ENCODE measurements around the gene ECT2L. TPM values are rescaled to one million over a fixed set of nuclear protein-coding genes. Genes with fewer than 3 reads are reported as not detected.

ECT2L gene, protein sequence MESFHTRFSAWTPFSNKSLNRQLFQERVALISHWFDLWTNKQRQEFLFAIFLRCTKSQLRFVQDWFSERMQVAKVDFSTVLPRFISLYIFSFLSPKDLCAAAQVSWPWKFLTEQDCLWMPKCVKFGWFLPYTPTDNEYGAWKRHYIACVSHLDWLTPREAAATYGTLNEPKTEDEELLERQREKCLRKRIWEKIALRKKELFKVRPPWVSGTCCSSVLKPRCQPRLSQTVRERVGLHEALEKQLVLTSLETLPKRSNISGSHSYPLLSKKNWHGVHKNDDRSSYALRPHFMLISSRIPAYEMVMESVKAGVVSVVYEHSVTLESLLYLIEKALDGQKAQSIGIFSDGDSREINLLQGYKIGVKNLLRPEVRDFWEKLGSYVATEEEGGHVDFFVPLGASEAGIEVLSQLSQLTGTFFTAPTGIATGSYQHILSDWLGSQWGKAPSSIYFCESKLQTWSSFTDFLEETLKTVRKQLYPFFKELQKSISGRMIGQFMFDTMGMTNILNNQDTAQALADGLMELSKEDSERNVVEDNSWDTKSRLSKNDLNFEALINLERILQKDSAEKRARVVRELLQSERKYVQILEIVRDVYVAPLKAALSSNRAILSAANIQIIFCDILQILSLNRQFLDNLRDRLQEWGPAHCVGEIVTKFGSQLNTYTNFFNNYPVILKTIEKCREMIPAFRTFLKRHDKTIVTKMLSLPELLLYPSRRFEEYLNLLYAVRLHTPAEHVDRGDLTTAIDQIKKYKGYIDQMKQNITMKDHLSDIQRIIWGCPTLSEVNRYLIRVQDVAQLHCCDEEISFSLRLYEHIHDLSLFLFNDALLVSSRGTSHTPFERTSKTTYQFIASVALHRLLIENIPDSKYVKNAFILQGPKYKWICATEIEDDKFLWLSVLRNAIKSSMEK
- 10.5 TPM for total RNA-seq
- long read RNA-seq, partial matches to known transcripts, result 9 of 16 reads
- long read RNA-seq, other reads (novel, unspliced or antisense), result 7 of 16 reads

- intact Hi-C loops (cut with DNase I), result no loop called here
- DNase-seq (ENCODE audit: low spot score), result peak; percentile 84
Observed at GRCh38 chr6:138795809-138796603, at the start of gene ECT2L. ECT2L (plus strand) TSS chr6:138796087; CDS start chr6:138813275, 17,188 bp downstream.

DNA sequence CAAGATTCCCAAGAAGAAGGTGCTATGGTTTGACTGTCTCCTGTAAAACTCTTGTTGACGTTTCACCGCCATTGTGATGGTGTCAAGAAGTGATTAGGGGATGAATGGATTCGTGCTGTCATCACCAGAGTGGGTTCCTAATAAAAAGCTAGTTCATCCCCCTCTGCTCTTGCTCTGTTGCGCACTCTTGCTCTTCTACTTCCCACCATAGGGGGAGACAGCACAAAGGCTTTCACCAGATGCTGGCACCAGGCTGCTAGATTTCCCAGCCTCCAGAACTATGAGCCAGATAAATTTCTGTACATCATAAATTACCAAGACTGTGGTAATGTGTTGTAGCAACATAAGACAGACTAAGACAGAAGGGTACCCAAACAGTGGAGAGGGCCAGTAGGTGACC, 43.9 kb upstream of the ECT2L start:
- intact Hi-C loops (cut with DNase I), result no loop called here
- DNase-seq (ENCODE audit: low spot score), result no peak

DNA sequence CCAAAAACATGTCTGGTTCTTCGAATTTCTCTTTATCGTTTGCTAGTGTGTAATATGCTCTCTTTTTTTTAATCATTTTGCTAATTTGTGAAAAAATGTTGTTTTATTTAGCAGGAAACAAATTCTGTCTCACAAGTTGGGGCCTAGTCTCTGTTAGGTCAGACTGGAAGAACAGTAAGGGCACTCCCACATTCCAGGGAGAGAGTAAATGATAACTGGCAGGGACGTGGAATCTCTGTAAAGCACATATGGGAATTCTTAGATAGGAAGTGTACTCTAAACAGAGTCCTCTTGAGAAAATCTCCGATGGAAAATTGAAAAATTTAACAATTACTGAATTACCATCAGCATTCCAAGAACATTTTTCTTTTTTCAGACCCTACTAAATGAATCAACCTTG, 38.8 kb upstream of the ECT2L start:
- intact Hi-C loops (cut with DNase I), result no loop called here
- no peak for DNase-seq (ENCODE audit: low spot score)

DNA sequence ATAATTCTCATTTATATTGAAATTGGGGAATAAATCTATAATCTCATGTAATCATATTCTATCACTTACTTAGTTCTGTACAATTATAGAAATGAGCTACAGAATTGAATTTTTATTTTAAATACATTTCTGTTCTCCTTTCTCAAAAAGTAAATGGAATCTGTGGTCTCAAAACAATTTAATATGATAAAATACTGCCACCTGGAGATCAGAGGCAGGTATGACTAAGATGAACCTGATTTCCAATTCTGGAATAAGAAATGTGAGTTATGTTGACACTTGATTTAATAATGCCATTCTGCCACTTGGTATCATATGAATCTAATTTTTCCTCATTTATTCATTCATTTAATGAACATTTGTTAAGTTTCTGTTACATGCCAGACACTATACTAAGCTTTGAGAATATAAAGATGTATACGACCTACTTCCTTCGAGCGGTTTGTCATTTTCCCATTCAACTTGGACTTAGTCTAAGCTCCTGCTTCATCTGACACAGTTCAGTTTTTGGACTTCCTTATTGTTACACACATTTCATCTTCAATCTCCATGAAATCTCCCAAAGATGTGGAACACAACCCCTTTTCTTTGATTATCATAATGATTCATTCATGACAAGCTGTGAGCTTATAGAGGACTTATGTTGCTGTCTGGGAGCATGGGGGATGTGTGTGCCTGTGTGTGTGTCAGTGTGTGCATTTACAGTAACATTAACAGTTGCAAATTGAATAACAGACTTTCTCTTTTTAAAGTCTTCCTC, 29.8 kb upstream of the ECT2L start:
- intact Hi-C loops (cut with DNase I), result loop anchor here (2.0 to 5.0 kb wide), 4 partner anchors 74 to 649 kb away; no protein-coding TSS in a partner anchor
- no peak for DNase-seq (ENCODE audit: low spot score)

DNA sequence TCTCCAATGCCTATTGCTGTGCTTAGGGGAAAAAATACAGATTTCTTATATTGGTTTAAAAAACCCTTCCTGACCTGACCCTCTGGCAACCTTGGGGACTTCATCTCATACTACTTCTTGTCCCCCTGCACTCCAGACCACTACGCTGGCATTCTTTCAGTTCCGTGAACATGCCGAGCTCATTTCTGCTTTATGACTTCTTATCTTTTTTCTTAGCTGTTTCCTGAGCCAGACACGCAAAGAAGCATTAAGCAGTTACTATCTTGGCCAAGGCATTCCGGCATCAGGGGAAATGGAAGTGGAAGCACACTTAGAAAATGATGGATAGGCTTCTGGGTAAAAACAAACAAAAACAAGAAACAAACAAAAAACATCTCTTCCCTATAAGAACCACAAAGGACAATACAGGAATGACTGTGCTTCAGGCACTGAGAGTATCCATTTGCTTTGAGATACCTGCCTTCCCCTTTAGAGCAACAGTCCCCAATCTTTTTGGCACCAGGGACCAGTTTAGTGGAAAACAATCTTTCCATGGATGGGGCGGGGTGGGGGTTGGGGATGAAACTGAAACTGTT, 26.7 kb upstream of the ECT2L start:
- DNase-seq (ENCODE audit: low spot score), result no peak
- intact Hi-C loops (cut with DNase I), result loop anchor here (5.0 kb wide), 3 partner anchors 77 to 652 kb away; no protein-coding TSS in a partner anchor

DNA sequence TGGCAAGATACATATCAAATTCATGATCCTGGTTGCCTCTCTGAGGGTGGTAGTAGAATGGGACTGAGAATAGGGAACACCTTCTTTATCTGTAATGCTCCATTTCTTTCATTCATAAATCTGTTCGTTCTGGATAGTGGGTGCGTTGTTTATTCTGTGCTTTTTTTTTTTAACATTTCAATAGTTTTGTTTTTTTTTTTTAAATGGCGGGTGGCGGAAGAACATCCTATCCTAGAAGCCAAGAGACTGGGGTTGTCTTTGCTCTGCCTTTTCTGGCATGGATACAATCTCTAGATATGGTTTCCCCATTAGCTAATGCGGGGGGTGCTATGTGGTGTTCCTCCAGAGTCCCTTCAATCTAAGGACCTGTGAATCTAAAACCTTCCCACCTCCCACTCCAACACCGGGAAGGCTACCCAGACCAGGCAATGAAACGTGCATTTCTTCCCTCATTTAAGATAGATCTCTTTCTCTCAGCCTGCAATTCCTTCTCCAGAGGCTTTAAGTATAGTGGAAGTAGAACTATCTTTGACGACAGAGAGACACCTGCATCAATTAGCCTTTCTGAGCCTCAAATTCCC, 23.2 kb upstream of the ECT2L start:
- no peak for DNase-seq (ENCODE audit: low spot score)
- intact Hi-C loops (cut with DNase I), result no loop called here

GRCh38 chr6:138773177-138774091, 22.5 kb upstream of the ECT2L start, which contains the start of gene CCDC28A:
CCDC28A (plus strand) TSS chr6:138773769; CDS start chr6:138776121, 2,352 bp downstream.
- DNase-seq (ENCODE audit: low spot score), result peak; percentile 96
- intact Hi-C loops (cut with DNase I), result no loop called here

- DNase-seq (ENCODE audit: low spot score), result no peak
Observed at GRCh38 chr6:138774370-138774769, 21.5 kb upstream of the ECT2L start.

GRCh38 chr6:138776659-138777058, 19.2 kb upstream of the ECT2L start:
- intact Hi-C loops (cut with DNase I), result no loop called here
- DNase-seq (ENCODE audit: low spot score), result no peak

More at GRCh38 chr6:138774370-138774769, 21.5 kb upstream of the ECT2L start:
- intact Hi-C loops (cut with DNase I), result no loop called here

DNA sequence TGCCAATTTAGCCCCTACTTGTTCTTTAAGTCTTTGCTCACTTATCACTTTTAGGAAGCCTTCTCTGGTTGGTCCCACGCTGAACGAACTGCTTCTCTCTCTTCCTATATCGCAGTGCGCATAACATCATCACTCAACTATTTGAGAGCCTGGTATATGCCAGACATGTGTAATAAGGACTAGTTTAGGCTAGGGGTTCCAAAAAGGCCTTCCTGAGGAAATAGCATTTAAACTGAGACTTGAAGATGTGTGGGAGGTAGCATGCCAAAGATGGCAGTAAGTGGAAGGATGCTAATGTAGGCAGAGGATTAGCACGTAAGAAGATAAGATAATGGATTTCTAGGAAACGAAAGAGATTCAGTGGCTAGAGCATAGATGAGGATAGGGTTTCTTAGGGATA, 17.6 kb upstream of the ECT2L start:
- intact Hi-C loops (cut with DNase I), result no loop called here
- no peak for DNase-seq (ENCODE audit: low spot score)

DNA sequence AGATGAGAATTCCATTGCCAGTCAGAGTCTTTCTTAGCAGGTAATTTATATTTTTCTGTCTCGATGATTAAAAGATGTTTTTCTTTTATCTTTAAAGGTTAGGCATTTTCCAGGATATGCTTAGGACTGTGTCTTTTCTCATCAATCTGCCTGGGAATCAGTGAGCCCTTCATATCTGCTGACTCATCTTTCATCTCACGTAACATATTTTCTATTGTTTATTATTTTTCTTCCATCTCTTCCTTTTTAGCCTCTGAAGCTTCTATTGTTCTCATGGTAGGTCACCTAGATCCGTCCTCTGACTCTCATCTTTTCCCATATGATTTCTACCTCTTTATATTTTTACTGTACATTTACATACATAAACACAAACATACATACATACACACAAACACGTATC, 13.6 kb upstream of the ECT2L start:
- intact Hi-C loops (cut with DNase I), result no loop called here
- no peak for DNase-seq (ENCODE audit: low spot score)

DNA sequence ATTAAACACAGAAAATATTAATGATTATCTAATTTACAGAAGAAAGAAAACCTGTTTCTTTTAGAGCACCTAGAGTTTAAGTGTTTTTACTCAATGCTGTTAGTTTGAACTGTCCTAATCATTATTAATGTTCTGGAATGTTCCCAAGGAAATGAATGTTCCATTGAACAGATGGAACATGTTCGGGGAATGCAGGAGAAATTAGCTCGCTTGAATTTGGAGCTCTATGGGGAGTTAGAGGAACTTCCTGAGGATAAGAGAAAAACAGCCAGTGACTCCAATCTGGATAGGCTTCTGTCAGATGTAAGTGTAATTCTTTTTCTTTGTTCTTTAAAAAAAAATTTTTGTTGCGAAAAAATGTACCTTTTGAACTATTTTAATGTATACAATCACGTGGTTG, 10.8 kb upstream of the ECT2L start:
- intact Hi-C loops (cut with DNase I), result no loop called here

GRCh38 chr6:138785980-138786379, 9.9 kb upstream of the ECT2L start:
- DNase-seq (ENCODE audit: low spot score), result no peak
- intact Hi-C loops (cut with DNase I), result no loop called here

More for the DNA sequence above, 10.8 kb upstream of the ECT2L start:
- DNase-seq (ENCODE audit: low spot score), result no peak

DNA sequence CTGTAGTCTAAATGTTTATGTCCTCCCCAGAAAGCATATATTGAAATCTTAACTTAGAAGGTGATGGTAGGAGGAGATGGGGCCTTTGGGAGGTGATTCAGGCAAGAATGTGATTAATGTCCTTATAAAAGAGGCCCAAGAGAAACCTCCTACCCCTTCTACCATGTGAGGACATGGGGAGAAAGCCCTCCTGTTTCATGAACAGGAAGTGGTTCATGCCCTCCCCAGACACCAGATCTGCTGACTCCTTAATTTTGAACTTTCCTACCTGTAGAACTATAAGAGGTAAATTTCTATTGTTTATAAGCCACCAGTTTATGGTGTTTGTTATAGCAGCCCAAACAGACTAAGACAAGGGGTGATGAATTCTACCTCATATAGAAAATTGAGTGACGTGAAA, 8.7 kb upstream of the ECT2L start:
- DNase-seq (ENCODE audit: low spot score), result no peak
- intact Hi-C loops (cut with DNase I), result no loop called here

GRCh38 chr6:138796771-138797170, 884 bp downstream of the ECT2L start:
- DNase-seq (ENCODE audit: low spot score), result no peak
- intact Hi-C loops (cut with DNase I), result no loop called here

DNA sequence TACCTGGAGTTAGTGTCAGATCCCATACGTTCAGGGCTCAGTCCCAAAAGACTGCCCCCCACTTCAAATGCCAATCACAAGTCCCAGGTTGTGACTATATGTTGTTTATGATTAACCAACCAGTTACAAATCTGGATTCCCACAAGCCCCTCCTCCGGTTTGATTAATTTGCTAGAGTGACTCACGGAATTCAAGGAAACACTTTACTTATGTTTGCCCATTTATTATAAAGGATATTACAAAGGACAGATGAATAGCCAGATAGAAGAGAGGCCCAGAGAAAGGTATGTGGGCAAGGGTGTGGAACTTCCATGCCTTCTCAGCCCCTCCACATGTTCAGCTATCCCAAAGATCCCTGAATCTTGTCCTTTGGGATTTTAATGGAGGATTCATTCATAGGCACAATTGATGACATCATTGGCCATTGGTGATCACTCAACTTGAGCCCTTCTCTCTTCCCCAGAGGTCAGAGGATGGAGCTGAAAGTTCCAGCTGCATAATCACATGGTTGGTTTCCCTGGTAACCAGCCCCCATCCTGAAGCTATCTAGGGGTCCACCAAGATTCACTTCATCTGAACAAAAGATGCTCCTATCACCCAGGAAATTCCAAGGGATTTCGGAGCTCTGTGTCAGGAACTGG, 2.0 kb downstream of the ECT2L start:
- DNase-seq (ENCODE audit: low spot score), result no peak
- intact Hi-C loops (cut with DNase I), result no loop called here
